GM06990 (cell line): ENCODE measurements around the gene ITIH2.

Source experiments
- DNase-seq: peaks from one replicate; pipeline ENCODE4 v3.0.0-alpha.2; 2011; ENCODE audit not compliant: insufficient read length; ENCODE audit errors: extremely low read depth
- H3K27me3 ChIP-seq: replicated peaks from 2 replicates; pipeline ENCODE4 v1.6.0; 2011; ENCODE audit warnings: low read length; ENCODE audit not compliant: control insufficient read depth, insufficient read depth
- H3K36me3 ChIP-seq: 2 replicates; pipeline ENCODE4 v1.5.1; 2011; ENCODE audit warnings: low read length; ENCODE audit not compliant: control insufficient read depth, insufficient read depth
- H3K4me3 ChIP-seq: replicated peaks from 2 replicates; pipeline ENCODE4 v1.5.1; 2011; ENCODE audit warnings: low read depth, mild to moderate bottlenecking, control low read depth, low read length
- CTCF ChIP-seq: IDR thresholded peaks from 2 replicates; pipeline ENCODE4 v1.5.1; 2011; ENCODE audit warnings: low read length, control low read depth, mild to moderate bottlenecking, inconsistent platforms; ENCODE audit not compliant: insufficient read depth, poor library complexity, severe bottlenecking

The ITIH2 gene

DNA sequence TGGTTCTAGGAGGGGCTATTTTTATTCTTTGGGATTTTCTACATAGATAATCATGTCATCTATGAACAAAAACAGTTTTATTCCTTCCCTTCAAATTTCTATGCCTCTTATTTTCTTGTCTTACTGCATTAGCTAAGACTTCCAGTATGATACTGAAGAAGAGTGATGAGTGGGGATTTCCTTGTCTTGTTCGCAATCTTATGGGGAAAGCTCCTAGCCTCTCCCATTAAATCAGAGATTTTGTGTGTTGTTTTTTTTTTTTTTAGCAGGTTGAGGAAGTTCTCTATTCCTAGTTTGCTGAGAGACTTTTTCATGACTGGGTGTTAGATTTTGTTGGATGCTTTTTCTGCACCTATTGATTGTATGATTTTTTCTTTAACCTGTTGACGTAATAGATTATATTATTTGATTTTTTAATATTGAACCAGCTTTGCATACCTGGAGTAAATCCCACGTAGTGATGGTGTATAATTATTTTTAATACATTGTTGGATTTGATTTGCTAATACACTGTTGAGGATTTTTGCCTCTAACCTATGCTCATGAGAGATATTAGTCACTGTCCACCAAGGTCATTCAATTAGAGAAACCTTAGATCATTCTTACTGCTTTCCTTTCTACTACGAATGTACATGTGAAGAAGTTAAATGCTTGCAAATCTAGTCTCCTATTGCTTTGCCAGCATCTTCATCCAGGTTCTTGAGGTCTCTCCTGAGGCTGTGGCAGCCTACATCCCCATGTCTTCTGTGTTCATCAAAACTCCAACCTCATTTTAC is 91.3 kb downstream of the ITIH2 start:
- Histone ChIP-seq H3K36me3 (peaks cover 7% of the 10 kb centered on the region), H3K27me3 (no peaks in the 10 kb centered on the region), H3K4me3 (no peak overlapping the region)
- DNase-seq, result no peak
- no peak for TF ChIP-seq CTCF

GRCh38 chr10:7795605-7796004 is 92.5 kb downstream of the ITIH2 start:
- DNase-seq, result no peak
- no peak overlapping the region for H3K4me3 ChIP-seq
- TF ChIP-seq CTCF, result no peak
- no peaks in the 10 kb centered on the region for H3K27me3 ChIP-seq
- peaks cover 7% of the 10 kb centered on the region for H3K36me3 ChIP-seq

- H3K36me3 ChIP-seq, result peaks cover 9% of the 10 kb centered on the region
- TF ChIP-seq CTCF, result no peak
- no peak overlapping the region for H3K4me3 ChIP-seq
- DNase-seq, result no peak
- no peaks in the 10 kb centered on the region for H3K27me3 ChIP-seq
Observed at GRCh38 chr10:7797582-7797981, 94.5 kb downstream of the ITIH2 start.
